SJCRH30 (cell line): ENCODE results near the gene MPZL3. TPM values are rescaled to one million over a fixed set of nuclear protein-coding genes. Genes with fewer than 3 reads are reported as not detected.

Experiments
- DNase-seq, 2 experiments: peaks; one replicate each; pipeline ENCODE4 v3.0.0-alpha.2; 2015 to 2020
- H3K27ac ChIP-seq: fragments of 250-450 bp; sonication (Bioruptor Pico); 2 replicates; pipeline ENCODE4 v1.5.1; 2020; ENCODE audit warnings: mild to moderate bottlenecking, moderate library complexity
- H3K27me3 ChIP-seq: fragments of 250-450 bp; sonication (Bioruptor Pico); 2 replicates; pipeline ENCODE4 v1.5.1; 2020; ENCODE audit warnings: mild to moderate bottlenecking, moderate library complexity
- H3K36me3 ChIP-seq: fragments of 250-450 bp; sonication (Bioruptor Pico); 2 replicates; pipeline ENCODE4 v1.5.1; 2020; ENCODE audit warnings: mild to moderate bottlenecking, moderate library complexity
- H3K4me1 ChIP-seq: fragments of 250-450 bp; sonication (Bioruptor Pico); 2 replicates; pipeline ENCODE4 v1.5.1; 2020; ENCODE audit warnings: mild to moderate bottlenecking, moderate library complexity
- H3K4me3 ChIP-seq: fragments of 250-450 bp; sonication (Bioruptor Pico); 2 replicates; pipeline ENCODE4 v1.5.1; 2020; ENCODE audit warnings: mild to moderate bottlenecking, moderate library complexity
- H3K9me3 ChIP-seq: fragments of 250-450 bp; sonication (Bioruptor Pico); replicated peaks from 2 replicates; pipeline ENCODE4 v1.5.1; 2020; ENCODE audit warnings: mild to moderate bottlenecking, moderate library complexity
- total RNA-seq: library from RNA; depleted of rRNA; stranded (reverse); fragments of >200 nt; shearing (Covaris generic); gene quantifications from 2 replicates; pipeline ENCODE4 v1.2.3, GENCODE V29; 2014

MPZL3 gene
- total RNA-seq, 1 experiment from 2014 or later: 0.12 TPM

DNA sequence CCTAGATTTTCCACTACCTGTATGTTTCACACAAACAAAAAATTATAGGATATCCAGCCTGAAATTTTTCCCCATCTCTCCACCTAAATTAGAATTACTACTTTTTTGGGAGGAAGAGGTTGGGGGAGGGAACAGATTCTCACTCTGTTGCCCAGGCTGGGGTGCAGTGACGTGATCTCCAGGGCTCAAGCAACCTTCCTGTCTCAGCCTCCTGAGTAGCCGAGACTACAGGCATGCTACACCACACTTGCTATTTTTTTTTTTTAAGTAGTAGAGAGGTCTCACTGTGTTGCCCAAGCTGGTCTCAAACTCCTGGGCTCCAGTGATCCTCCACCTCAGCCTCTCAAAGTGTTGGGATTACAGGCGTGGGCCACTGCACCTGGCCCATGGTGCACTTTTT is 36.9 kb downstream of the MPZL3 start:
- no peaks in the 10 kb centered on the region for H3K36me3 ChIP-seq
- H3K27ac ChIP-seq: no peak overlapping the region
- H3K4me3 ChIP-seq: no peak overlapping the region
- H3K27me3 ChIP-seq: no peaks in the 10 kb centered on the region
- peaks cover 11% of the 10 kb centered on the region for H3K4me1 ChIP-seq
- H3K9me3 ChIP-seq: no peaks in the 10 kb centered on the region
- DNase-seq: no peak

DNA sequence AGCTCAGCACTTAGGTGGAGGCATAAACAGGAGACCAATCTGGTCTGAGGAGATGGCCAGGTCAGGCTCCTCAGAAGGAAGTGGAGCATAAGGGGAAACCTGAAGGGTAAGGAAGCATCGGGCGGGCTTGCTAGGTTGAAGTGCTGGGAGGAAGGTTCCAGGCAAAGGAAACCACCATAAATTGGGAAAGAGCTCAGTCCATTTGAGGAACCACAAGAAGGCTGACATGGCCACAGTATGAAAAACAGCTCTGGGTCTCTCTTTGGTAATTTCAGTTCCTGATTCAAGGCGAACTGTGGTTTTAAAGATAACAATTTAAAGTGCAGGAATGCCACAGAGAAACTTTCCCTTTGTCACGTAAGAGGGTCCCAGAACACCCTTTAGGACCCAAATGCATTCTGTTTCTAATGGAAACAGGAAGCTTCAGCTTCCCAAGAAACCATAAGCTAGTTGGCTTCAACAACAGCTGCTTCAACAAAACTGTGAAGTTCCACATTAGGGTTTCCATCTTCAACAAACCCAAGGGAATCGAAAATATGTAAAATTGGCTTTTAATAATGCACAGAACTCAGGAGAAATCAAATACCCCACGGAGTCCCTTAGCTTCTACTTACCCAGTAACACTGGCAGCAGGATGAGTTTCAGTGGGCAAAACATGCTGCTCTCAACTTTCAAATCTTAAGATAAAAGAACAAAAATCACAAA is 37.8 kb downstream of the MPZL3 start:
- DNase-seq: peak in 1 of 2 experiments; percentile 36
- peaks cover 11% of the 10 kb centered on the region for H3K4me1 ChIP-seq
- no peaks in the 10 kb centered on the region for H3K9me3 ChIP-seq
- no peaks in the 10 kb centered on the region for H3K27me3 ChIP-seq
- no peak overlapping the region for H3K4me3 ChIP-seq
- peak overlapping the region; percentile 24 for H3K27ac ChIP-seq
- no peaks in the 10 kb centered on the region for H3K36me3 ChIP-seq

DNA sequence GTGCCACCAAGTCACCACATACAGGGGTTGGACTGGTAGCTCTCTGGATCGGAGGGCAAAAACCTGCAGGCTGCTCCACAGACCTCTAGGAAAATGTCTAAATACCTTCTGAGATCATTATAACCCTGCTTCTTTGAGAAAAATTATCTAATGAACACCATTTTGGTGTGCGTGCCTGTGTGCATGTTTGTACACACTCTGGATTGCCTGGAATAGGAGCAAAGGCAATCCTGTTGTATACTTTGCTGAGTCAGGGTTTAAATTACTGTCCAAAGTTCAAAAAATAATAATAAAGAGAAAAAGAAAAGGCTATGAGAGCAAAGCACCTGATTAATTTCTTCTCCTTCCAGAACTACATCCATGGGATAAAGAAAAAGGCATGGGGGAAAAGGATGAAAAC is 38.4 kb downstream of the MPZL3 start:
- H3K36me3 ChIP-seq: no peaks in the 10 kb centered on the region
- no peaks in the 10 kb centered on the region for H3K27me3 ChIP-seq
- H3K4me1 ChIP-seq: peaks cover 11% of the 10 kb centered on the region

DNA sequence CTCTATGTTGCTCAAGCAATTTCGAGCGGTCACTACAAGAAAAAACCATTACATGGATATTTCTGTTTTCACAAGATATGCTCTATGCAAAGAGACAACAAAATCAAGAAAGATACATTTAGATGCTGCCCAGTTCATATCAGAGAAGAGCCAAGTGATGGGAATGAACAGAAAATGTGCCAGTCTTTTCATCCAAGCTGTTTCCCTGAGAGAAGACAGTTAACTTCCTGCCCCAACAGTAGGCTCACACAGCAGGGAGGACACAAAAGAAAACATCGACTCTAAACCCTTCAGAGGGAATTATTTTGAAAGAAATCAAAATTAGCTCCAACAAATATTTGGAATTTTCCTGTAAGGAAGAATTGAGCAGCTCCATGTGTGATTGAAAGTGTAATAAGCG is 39.0 kb downstream of the MPZL3 start:
- H3K27ac ChIP-seq: no peak overlapping the region
- DNase-seq: no peak
- no peaks in the 10 kb centered on the region for H3K27me3 ChIP-seq
- H3K9me3 ChIP-seq: no peaks in the 10 kb centered on the region
- H3K4me1 ChIP-seq: peaks cover 11% of the 10 kb centered on the region
- no peaks in the 10 kb centered on the region for H3K36me3 ChIP-seq
- H3K4me3 ChIP-seq: no peak overlapping the region

More for the DNA sequence above, 38.4 kb downstream of the MPZL3 start:
- no peaks in the 10 kb centered on the region for H3K9me3 ChIP-seq
- H3K27ac ChIP-seq: no peak overlapping the region; the same call in 1 of the 2 replicates
- H3K4me3 ChIP-seq: no peak overlapping the region
- no peak for DNase-seq

DNA sequence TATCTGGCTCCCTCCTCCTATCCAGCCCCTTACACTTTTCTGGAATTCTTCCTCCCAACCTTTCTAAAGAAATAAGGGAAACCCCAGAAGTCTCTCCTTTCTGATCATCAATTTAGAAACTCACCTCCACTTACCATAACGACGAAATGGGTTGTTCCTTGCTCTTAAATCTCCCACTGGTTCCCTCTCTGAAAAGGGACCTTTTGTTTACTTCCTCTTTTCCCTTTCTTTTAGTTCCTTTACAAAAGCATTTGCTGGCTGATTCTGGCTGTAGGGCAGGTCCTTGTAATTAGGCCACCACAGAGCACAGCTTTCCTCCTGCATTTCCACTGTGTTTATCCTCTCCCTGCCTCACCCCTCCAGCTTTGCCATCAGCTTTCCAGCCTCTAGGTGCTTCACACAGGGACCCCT is 39.4 kb downstream of the MPZL3 start:
- Histone ChIP-seq H3K4me3 (no peak overlapping the region), H3K9me3 (no peaks in the 10 kb centered on the region), H3K36me3 (no peaks in the 10 kb centered on the region), H3K27me3 (no peaks in the 10 kb centered on the region), H3K4me1 (peaks cover 11% of the 10 kb centered on the region), H3K27ac (no peak overlapping the region)
- DNase-seq: no peak

DNA sequence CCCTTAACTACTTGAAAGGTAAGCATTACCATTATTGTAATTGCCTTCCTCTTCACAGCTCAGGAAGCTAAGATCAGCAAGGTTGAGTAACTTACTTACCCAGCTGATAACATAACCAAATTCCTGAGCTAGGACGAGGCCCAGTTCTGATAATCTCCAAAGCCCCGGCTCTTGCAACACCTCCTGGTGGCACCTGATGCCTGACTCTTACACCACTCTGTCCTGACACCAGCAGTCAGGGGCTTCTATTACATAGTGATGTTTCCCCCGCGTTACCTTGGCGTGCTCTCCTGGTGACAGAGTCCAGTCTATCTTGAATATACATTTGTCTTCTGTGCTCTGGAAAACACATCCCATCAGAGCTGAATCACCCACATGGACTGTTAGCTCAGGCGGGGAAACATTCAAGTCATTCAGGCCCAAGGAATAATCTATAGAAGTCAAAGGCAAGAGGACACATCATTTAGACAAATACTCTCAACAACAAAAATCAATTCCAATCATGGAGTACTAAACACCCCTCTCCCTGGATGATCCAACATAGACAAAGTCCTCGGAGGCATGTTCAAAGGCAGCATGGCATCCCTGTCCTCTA is 39.9 kb downstream of the MPZL3 start:
- Histone ChIP-seq H3K9me3 (no peaks in the 10 kb centered on the region), H3K27ac (no peak overlapping the region), H3K36me3 (no peaks in the 10 kb centered on the region), H3K4me3 (no peak overlapping the region), H3K4me1 (peaks cover 11% of the 10 kb centered on the region), H3K27me3 (no peaks in the 10 kb centered on the region)
- DNase-seq: no peak

DNA sequence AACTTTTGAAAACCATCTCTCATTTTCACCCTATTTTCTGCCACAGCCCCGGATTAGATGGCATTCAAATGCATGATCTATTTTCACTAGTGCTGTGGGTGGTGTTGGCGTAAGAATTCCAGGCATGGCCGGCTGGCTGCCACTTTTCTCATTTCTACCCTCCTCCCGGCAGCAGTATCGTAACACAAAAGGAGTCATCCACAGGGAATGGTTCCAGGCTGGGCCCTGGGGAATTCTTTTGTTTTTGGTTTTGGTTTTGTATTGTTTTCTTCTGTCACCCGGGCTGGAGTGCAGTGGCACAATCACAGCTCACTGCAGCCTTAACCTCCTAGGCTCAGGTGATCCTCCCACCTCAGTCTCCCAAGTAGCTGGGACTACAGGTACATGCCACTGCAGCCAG is 41.2 kb downstream of the MPZL3 start:
- peaks cover 11% of the 10 kb centered on the region for H3K4me1 ChIP-seq
- H3K9me3 ChIP-seq: no peaks in the 10 kb centered on the region
- H3K27me3 ChIP-seq: no peaks in the 10 kb centered on the region
- H3K4me3 ChIP-seq: no peak overlapping the region
- no peak overlapping the region for H3K27ac ChIP-seq
- no peaks in the 10 kb centered on the region for H3K36me3 ChIP-seq
- DNase-seq: no peak

DNA sequence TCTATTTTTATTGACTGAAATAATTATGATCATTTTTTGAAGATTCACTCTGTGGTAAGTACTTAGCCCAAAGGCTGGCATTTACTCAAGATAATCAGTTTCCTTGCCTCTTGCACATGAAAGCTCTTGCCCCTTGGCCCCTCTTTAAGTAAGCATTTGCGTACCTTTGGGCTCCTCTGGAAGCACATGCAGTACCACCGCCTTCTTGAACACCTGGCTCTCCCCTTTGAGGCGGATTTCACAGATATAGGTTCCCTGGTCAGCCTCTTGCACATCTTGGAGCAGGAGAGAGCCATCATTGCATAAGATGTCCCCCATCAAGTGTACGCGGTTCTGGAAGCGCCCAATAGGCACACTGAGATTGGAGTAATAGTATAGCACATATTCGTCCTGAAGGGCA is 41.8 kb downstream of the MPZL3 start:
- no peaks in the 10 kb centered on the region for H3K9me3 ChIP-seq
- no peaks in the 10 kb centered on the region for H3K36me3 ChIP-seq
- H3K4me3 ChIP-seq: no peak overlapping the region
- peaks cover 11% of the 10 kb centered on the region for H3K4me1 ChIP-seq
- no peak overlapping the region for H3K27ac ChIP-seq
- H3K27me3 ChIP-seq: no peaks in the 10 kb centered on the region
- no peak for DNase-seq

DNA sequence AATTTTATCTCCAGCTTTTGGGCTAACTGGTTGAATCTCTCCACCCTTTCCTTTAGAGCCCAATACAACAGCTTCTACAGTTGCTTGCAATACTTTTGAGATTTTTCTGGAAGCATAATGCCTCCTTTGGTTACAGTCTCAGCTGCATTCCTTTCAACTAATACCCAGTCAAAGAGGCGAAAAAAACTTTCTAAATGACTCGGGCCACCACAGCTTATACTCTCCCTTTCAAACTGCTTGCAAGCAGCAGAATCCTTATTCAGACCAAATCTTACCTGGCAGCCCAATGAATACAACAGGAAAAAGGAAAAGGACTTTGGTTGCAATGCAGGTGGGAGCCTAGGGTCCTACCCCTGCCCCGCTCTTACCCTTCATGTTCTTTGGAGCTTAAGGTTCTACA is 43.1 kb downstream of the MPZL3 start:
- no peak for DNase-seq
- no peak overlapping the region for H3K4me3 ChIP-seq
- H3K27me3 ChIP-seq: no peaks in the 10 kb centered on the region
- no peaks in the 10 kb centered on the region for H3K9me3 ChIP-seq
- no peaks in the 10 kb centered on the region for H3K36me3 ChIP-seq
- H3K4me1 ChIP-seq: peaks cover 3% of the 10 kb centered on the region
- no peak overlapping the region for H3K27ac ChIP-seq

DNA sequence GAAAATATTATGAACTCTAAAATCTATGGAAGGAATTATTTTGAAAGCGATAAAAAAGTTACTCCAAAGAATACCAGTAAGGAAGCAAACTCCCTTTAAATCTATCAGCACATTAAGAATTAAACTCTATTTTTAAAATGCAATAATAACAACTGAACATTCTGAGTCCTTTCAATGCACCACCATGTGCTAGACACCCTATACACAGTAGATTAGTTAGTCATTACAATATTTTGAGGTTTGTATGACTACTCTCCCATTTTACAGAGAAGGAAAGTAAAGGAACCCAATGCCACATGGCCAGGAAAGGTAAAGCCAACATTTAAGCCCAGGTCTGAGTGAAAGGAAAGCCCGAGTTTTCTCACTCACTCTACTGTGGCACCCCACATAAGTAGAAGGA is 45.1 kb downstream of the MPZL3 start:
- Histone ChIP-seq H3K27me3 (no peaks in the 10 kb centered on the region), H3K4me3 (no peak overlapping the region), H3K27ac (no peak overlapping the region), H3K4me1 (no peaks in the 10 kb centered on the region), H3K36me3 (no peaks in the 10 kb centered on the region), H3K9me3 (no peaks in the 10 kb centered on the region)
- DNase-seq: no peak

DNA sequence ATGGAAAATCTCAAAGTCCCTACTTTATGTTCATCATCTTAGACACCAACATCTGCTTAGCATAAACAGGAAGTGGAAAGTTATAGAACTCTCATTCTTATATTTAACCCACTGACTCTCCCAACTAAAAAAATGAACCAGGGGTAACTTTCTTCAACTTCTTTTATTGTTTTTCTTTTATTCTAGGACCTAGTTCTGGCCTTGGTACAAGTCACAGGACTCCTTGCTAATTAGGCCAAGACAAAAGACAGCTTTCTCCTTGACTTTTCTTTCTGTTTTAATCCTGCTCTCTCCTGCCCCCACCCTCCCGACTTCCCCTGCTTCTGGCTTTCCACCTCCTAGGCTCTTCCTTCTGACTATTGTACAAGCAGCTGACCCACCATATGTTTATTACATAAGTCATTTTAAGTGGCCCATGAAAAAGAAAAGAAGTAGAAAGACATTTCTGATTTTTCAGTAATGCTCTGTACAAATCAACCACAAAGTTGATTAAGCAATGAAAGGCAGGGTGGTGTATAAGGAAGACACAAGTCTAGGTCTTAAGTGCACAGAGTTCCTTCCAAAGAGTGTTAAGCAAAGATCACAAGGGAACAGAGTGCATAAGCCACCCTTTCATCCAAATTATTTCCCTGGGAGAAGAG is 45.7 kb downstream of the MPZL3 start:
- Histone ChIP-seq H3K27me3 (no peaks in the 10 kb centered on the region), H3K36me3 (no peaks in the 10 kb centered on the region), H3K4me1 (no peaks in the 10 kb centered on the region), H3K9me3 (no peaks in the 10 kb centered on the region), H3K4me3 (no peak overlapping the region), H3K27ac (no peak overlapping the region)
- no peak for DNase-seq

DNA sequence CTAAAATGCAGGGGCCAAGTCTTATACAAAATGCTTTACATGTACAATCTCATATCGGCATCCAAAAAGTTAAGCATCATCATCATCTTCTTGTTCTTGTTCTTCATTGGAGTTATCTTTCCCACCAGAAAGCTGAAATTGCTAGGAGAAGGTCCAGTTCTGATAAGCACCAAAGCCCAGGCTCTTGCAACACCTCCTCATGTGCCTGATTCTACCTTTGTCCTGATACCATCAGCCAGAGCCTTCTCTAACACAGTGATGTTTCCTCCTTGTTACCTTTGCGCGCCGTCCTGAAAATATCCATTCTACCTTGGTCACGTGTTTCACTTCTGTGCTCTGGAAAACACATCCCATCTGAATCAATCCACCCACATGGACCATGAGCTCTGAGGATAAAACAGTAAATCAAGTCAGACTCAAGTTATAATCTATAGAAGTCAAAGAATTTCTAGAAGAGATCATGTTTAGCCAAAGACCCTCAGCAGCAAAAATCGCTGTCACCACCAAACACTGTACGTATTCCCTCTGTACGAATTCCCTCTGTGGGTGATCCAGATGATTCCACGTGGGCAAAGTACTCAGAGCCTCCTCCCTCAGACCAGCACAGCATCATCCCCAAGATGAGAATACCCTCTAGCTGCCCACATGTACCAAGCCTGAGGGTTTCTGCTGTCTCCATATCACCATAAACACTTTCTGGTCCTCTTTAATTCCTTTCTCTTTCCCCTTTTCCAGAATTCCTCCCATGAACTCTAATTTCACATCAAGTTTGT is 46.4 kb downstream of the MPZL3 start:
- Histone ChIP-seq H3K4me3 (no peak overlapping the region), H3K36me3 (no peaks in the 10 kb centered on the region), H3K27ac (no peak overlapping the region), H3K9me3 (no peaks in the 10 kb centered on the region), H3K27me3 (no peaks in the 10 kb centered on the region), H3K4me1 (no peaks in the 10 kb centered on the region)
- no peak for DNase-seq

DNA sequence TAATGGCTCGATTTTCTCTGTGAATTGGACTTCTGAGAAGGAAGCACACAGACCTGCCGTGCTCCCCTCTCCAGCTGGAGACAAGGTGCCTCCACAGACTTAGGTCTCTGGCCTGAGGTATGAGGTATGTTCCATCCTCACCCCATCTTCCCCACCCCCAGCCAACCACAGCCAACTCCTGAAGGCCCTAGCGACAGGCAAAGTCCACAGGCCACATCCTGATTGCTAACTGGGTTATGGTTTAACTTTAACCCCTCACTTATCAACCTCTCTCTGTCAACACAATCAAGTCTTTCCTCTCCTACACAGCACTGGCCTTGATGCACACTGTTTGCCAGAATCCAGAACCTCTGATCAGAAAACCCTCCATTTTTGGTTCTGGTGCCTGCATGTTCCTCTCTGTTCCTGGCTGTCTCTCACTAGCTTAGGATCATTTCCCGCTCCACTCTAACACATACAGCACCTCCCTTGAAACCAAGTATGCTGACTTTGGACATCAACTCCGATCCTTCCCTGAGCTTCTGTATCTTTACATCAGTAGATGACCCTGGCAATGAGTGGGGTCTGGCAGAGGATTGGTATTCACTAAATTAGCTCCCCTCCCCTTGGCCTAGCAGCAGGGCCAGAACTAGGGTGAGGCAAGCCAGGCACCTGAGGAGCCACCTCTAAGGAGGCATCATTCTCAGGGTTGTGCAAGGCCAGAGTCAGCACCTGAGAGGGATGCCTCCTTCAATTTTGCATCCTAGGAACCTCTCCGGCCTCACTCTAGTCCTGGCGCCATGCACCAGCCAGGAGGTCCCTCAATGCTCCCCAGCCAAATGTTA is 49.4 kb downstream of the MPZL3 start:
- DNase-seq: no peak
- Histone ChIP-seq H3K4me1 (no peaks in the 10 kb centered on the region), H3K27me3 (no peaks in the 10 kb centered on the region), H3K9me3 (no peaks in the 10 kb centered on the region), H3K4me3 (no peak overlapping the region), H3K36me3 (no peaks in the 10 kb centered on the region), H3K27ac (no peak overlapping the region)

DNA sequence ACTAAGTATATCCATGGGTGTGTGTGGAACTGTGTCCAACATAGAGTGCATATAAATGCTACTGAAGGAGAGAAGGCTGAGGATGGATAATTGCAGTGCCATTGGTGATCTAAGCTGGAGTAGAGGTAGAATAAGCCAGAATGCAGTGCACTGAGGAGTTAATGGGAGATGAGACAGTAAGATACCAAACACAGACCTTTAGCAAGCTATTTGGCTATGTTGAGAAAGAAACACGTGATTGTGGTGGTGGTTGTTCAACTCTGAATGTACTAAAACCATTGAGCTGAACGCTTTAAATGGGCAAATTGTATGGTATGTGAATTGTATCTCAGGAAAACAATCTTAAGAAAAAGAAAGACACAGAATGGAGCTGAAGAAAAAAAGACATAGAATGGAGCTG is 50.2 kb downstream of the MPZL3 start:
- Histone ChIP-seq H3K9me3 (no peaks in the 10 kb centered on the region), H3K4me3 (no peak overlapping the region), H3K36me3 (no peaks in the 10 kb centered on the region), H3K4me1 (no peaks in the 10 kb centered on the region), H3K27me3 (no peaks in the 10 kb centered on the region), H3K27ac (no peak overlapping the region)
- no peak for DNase-seq
